Kidney epithelial cell (primary cell): ENCODE measurements around the gene MAN1C1. TPM values are rescaled to one million over a fixed set of nuclear protein-coding genes. Genes with fewer than 3 reads are reported as not detected.

ENCODE experiments used
- DNase-seq: peaks from one replicate; pipeline ENCODE4 v3.0.0-alpha.2; 2010; ENCODE audit warnings: low read depth
- H3K27me3 ChIP-seq: 2 replicates; pipeline ENCODE4 v1.6.0; 2011; ENCODE audit warnings: low read length; ENCODE audit not compliant: control insufficient read depth, insufficient read depth
- H3K36me3 ChIP-seq: 2 replicates; pipeline ENCODE4 v1.5.1; 2011; ENCODE audit warnings: low read length; ENCODE audit not compliant: control insufficient read depth, insufficient read depth
- H3K4me3 ChIP-seq: 2 replicates; pipeline ENCODE4 v1.5.1; 2011; ENCODE audit warnings: low read depth, mild to moderate bottlenecking, control low read depth, low read length
- total RNA-seq: library from RNA; depleted of rRNA; stranded (reverse); fragments of >200 nt; gene quantifications from 2 replicates; pipeline ENCODE4 v1.2.3, GENCODE V29; 2015
- TF ChIP-seq, protein P1 (sequence below): IDR thresholded peaks from 2 replicates; pipeline ENCODE4 v1.5.1; 2011; ENCODE audit warnings: mild to moderate bottlenecking, moderate library complexity, low read length, control low read depth, inconsistent platforms; ENCODE audit not compliant: insufficient read depth, poor library complexity, severe bottlenecking

MAN1C1 gene
- total RNA-seq, 1 donor from 2014 or later, result 1.4 TPM

DNA sequence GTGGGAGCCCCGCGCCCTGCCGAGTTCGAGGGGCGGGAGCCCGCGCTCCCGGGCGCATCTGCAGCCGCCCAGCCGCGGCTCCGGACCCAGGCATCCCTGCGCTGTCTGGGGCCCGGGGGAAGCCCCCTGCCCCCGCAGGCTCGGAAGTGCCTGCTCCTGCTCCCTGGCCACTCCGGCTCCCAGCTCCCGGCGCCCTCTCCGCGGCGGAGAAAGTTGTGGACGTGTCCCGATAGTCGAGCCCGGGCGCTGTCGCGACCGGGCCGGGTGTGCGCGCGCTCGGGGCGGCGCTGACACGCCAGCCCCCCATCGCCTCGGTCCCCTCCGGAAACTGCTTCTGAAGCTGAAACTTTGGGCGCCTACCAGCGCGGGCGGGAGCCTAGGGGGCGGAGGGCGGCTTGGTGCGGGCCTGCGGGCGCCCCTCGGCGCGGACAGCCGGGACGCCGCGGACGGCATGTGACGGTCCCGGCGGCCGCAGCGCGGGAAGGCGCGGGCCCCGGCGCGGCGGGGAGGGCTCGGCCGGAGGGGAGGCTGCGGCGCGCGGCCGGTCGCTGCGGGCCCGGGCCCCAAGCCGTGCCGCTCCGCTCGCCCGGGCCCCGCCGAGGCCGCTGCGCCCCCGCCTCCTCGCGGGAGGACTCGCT, 515 bp downstream of the MAN1C1 start:
- Histone ChIP-seq H3K4me3 (peak overlapping the region; percentile 46), H3K27me3 (peaks cover 57% of the 10 kb centered on the region), H3K36me3 (no peaks in the 10 kb centered on the region)
- no peak for DNase-seq
- TF ChIP-seq, protein P1, sequence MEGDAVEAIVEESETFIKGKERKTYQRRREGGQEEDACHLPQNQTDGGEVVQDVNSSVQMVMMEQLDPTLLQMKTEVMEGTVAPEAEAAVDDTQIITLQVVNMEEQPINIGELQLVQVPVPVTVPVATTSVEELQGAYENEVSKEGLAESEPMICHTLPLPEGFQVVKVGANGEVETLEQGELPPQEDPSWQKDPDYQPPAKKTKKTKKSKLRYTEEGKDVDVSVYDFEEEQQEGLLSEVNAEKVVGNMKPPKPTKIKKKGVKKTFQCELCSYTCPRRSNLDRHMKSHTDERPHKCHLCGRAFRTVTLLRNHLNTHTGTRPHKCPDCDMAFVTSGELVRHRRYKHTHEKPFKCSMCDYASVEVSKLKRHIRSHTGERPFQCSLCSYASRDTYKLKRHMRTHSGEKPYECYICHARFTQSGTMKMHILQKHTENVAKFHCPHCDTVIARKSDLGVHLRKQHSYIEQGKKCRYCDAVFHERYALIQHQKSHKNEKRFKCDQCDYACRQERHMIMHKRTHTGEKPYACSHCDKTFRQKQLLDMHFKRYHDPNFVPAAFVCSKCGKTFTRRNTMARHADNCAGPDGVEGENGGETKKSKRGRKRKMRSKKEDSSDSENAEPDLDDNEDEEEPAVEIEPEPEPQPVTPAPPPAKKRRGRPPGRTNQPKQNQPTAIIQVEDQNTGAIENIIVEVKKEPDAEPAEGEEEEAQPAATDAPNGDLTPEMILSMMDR, result no peak

DNA sequence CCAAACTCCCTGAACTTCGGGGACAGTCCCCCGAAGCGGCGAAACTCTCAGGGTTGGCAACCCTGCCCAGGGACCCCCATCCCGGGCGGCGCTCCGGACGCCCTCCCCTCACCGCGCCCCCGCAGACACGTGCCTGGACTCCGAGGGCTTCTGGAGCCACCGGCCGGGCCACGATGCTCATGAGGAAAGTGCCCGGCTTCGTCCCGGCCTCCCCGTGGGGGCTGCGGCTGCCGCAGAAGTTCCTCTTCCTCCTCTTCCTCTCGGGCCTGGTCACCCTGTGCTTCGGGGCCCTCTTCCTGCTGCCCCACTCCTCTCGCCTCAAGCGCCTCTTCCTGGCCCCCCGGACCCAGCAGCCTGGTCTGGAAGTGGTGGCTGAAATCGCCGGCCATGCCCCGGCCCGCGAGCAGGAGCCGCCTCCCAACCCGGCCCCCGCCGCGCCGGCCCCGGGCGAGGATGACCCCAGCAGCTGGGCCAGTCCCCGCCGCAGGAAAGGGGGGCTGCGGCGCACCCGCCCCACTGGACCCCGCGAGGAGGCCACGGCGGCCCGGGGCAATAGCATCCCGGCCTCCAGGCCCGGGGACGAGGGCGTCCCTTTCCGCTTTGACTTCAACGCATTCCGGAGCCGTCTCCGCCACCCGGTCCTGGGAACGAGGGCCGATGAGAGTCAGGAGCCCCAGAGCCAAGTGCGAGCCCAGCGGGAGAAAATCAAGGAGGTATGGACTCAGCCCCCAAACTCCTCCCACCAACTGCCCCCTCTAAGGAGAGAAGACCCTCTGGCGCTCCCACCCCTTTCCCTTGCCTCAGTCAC, 1.2 kb downstream of the MAN1C1 start:
- DNase-seq, result no peak

DNA sequence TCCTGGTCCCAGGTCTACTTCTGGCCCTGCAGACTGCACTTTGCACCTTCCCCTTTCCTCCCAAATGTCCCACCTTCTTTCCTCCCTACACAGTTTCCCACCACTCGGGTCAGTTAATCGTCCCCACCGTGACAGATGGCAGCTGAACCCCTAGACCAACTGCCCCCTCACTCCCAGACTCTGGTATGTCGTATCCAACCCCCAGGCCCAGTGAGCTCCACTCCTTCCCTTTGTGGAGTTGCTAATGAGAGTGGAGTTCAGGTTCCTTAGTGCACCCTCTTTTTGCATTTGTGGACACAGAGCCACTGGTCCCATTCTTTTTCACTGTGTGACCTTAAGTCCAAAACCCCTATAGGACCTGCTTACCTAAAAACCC, 1.8 kb downstream of the MAN1C1 start:
- H3K4me3 ChIP-seq, result no peak overlapping the region
- peaks cover 58% of the 10 kb centered on the region for H3K27me3 ChIP-seq
- no peaks in the 10 kb centered on the region for H3K36me3 ChIP-seq
- DNase-seq, result no peak
- TF ChIP-seq, protein P1, result no peak

More for the DNA sequence above, 1.2 kb downstream of the MAN1C1 start:
- no peaks in the 10 kb centered on the region for H3K36me3 ChIP-seq
- TF ChIP-seq, protein P1, result no peak
- H3K4me3 ChIP-seq, result peak overlapping the region; percentile 6
- H3K27me3 ChIP-seq, result peaks cover 58% of the 10 kb centered on the region

DNA sequence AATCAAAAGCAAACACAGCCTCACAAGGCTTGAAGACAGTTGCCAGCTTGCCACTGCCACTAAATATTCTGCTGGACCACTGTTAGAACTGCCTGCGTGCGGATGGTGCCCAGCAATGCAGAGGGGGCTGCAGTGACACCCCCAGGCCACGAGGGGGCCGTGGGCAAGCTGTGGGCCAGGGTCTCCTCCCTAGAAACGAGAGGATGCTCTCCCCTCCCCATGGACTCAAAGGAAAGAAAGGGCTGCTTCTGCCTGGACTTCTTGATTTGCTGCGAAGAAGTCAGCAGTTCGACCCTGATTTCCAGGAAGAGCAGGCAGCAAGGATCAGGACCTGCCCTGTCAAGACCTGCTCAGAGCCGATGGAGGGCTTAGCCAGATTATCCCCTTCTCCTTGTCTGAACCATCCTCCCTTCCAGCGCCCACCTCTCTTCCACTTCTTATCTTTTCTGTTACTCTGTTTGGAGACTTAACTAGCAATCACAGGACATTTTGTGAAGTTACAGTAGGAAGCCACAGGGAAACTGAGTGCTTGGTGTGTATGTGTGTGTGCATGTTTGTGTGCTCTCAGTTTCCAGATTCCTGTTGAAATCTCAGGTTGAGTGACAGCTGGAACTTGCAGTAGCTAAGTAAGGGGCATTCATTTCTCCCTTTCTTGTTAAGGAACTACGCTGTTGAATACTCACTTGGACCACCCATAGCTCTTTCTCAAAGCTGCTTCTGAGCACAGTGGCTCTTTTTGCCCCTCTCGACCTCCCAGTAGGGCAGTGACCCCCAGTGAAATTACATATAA, 2.7 kb downstream of the MAN1C1 start:
- H3K27me3 ChIP-seq, result peaks cover 57% of the 10 kb centered on the region
- no peaks in the 10 kb centered on the region for H3K36me3 ChIP-seq
- DNase-seq, result no peak
- no peak overlapping the region for H3K4me3 ChIP-seq
- TF ChIP-seq, protein P1, result peak; percentile 84

DNA sequence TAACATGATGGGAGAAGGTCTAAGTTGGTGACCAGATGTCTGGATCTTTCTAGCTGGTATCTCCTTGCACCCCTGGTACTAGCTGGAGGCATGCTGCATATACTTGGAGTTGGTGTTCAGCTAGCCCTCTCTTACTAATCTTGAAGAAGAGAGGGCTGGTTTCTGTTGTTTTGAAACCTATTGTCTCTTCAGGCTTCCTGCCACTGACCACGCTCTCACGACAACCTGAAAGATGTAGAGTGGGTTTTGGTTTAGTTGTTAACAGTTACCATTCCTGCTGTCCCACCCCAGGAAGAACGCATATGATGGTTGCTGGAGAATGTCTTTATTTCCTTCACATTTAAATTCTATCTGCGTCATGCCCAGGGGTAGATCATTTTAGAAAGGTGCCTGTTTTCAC, 3.6 kb downstream of the MAN1C1 start:
- no peak for DNase-seq
- Histone ChIP-seq H3K27me3 (peaks cover 50% of the 10 kb centered on the region), H3K36me3 (no peaks in the 10 kb centered on the region), H3K4me3 (no peak overlapping the region)
- TF ChIP-seq, protein P1, result no peak
